ENCODE results near the gene AMPH.
"Not testable (repeated sequence)": the region's sequence is repeated elsewhere in the genome, so short reads cannot be mapped to it uniquely, and the experiment has no call there.

Gene AMPH

GRCh38 chr7:38344741-38345140, 286.4 kb downstream of the AMPH start:
- not testable (repeated sequence) for DNase-seq

DNA sequence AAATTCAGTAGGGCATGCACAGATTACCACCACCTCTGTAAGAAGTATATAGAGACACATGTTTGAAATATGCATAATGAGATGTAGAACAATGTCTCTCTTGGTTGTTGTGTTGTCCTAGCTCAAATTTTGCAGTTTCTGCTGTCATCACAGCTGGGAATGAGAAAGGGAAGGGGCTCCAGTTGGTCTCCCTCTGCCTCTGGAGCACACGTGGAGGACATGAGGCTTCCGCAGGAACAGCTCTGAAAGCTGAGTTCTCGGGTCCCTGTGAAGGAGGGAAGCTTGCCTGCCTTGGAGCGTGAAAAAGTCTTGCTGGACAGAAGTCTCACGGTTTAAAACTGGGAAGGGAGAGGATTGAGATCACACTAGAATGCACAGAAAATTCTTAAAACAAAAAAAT, 289.0 kb downstream of the AMPH start:
- DNase-seq, result not testable (repeated sequence)

DNA sequence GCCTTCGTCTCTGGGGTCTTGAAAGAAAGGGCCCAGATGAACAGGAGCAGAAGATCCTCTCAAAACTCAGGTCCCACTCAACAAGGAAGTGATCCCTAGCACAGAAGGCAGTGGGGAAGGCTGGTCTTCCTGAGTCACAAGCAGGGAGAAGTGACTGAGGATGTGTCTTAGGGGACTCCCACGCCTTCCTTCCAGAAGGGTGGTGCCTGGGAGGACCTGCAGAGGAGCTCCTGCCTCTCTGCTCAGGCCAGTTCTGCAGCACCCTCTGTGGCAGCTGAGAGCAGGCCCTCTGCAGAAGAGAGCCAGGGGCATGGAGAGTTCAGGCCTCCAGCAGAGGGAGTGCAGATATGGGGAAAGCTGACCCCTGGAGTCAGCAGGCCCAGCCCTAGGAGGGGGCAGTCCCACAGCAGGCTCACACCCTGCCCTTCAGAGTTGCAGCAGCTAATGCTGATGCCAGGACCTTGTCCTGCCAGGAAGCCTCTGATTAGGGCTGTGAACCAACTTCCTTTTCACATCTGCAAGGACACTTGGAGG, 289.9 kb downstream of the AMPH start:
- not testable (repeated sequence) for DNase-seq

DNA sequence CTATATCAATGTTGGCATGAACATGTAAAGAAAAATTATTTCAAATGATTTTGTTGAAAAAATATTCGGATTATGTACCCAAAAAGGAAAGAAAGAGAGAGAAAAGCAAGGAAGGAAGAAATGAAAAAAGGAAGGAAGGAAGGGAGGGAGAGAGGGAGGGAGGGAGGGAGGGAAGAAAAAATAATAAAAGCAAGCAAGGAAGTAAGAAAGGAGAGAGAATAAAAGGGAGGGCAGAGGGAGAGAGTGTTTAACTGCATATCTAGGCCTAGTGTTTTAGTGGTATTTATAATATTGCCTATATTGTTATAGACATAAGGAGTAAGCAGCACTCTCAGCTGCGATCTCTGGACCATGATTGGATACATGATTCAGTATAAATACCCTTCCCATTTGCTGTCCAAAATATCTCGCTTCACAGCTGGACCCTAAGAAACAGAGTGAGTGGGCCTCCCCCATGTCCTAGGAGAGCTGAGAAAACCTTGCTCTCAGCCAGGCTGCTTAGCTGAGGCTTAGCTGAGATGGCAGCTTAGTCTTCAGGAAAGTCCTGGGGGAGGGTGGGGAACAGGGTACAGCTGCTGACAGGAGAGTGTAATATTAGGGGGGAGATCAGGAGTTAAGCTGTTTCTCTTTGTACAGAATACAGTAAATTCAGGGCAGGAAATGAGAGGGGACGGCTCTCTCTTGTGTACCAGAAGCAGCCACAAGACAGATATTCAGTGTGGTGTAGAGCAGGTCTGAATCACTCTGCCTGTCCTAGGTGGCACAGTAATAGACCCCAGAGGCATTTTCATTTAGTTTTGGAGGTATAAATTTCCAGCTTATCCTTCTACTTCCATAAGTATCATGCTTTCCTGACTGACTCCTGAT, 291.0 kb downstream of the AMPH start:
- no peak for DNase-seq

GRCh38 chr7:38336148-38336515, 295.0 kb downstream of the AMPH start:
- not testable (repeated sequence) for DNase-seq

- peak; percentile 1 for DNase-seq
These were observed 295.6 kb downstream of the AMPH start for GRCh38 chr7:38335492-38336147.

GRCh38 chr7:38335128-38335491, 296.1 kb downstream of the AMPH start:
- DNase-seq, result no peak

GRCh38 chr7:38334163-38334562, 297.0 kb downstream of the AMPH start:
- no peak for DNase-seq
